Kidney epithelial cell (primary cell): ENCODE data around the gene PRPS1. TPM values are rescaled to one million over a fixed set of nuclear protein-coding genes. Genes with fewer than 3 reads are reported as not detected.
A peak's percentile ranks its signal among the peaks of the same experiment; 100 is the strongest.

Experiments used
- DNase-seq: peaks from one replicate; pipeline ENCODE4 v3.0.0-alpha.2; 2010; ENCODE audit warnings: low read depth
- H3K27me3 ChIP-seq: 2 replicates; pipeline ENCODE4 v1.6.0; 2011; ENCODE audit warnings: low read length; ENCODE audit not compliant: control insufficient read depth, insufficient read depth
- H3K36me3 ChIP-seq: 2 replicates; pipeline ENCODE4 v1.5.1; 2011; ENCODE audit warnings: low read length; ENCODE audit not compliant: control insufficient read depth, insufficient read depth
- H3K4me3 ChIP-seq: 2 replicates; pipeline ENCODE4 v1.5.1; 2011; ENCODE audit warnings: low read depth, mild to moderate bottlenecking, control low read depth, low read length
- CTCF ChIP-seq: IDR thresholded peaks from 2 replicates; pipeline ENCODE4 v1.5.1; 2011; ENCODE audit warnings: mild to moderate bottlenecking, moderate library complexity, low read length, control low read depth, inconsistent platforms; ENCODE audit not compliant: insufficient read depth, poor library complexity, severe bottlenecking
- total RNA-seq: library from RNA; depleted of rRNA; stranded (reverse); fragments of >200 nt; gene quantifications from 2 replicates; pipeline ENCODE4 v1.2.3, GENCODE V29; 2015

The PRPS1 gene
- total RNA-seq, 1 donor from 2014 or later = 22.4 TPM

DNA sequence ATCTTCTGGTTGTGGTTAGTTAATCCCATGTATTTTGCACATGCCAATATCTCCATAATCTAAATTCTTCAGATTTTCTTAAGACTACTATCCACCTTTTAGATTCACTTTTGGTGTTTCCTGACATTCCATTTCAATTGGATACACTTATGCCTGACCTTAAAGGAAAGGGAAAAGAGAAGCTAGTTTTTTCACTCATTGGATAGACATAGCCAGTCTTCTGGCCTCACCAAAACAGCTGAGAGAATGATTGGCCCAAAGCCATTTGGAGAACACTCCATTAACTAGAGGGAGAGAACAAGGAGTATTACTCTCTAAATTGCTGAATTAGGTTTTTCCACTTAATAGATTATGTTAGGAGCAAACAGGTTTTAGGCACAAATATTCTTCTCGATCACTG lies 4.0 kb downstream of the PRPS1 start:
- DNase-seq = no peak
- Histone ChIP-seq H3K36me3 (no peaks in the 10 kb centered on the region), H3K4me3 (no peak overlapping the region), H3K27me3 (no peaks in the 10 kb centered on the region)
- TF ChIP-seq CTCF = no peak

DNA sequence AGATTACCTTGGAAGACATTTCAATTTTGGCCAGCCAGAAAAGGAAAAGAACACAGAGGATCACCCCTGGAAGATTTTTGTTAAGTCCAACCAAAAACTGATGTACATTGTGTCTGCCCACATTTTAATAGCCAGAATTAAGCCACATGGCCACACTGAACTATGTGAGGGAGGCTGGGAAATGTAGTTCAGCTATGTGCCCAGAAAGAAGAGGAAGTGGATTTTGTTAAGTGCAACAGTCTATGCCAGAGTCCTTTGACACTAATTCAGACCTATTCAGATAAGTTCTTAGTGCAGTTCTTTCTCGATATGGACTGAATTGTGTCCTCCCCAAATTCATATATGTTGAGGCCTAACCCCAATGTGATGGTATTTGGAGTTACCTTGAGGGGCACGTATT lies 18.4 kb downstream of the PRPS1 start:
- no peak overlapping the region for H3K4me3 ChIP-seq
- TF ChIP-seq CTCF = no peak
- DNase-seq = no peak
- H3K27me3 ChIP-seq = no peaks in the 10 kb centered on the region
- H3K36me3 ChIP-seq = no peaks in the 10 kb centered on the region

GRCh38 chrX:107648332-107648731 lies 20.0 kb downstream of the PRPS1 start:
- no peak for TF ChIP-seq CTCF
- H3K36me3 ChIP-seq = no peaks in the 10 kb centered on the region
- no peak for DNase-seq
- H3K27me3 ChIP-seq = no peaks in the 10 kb centered on the region
- no peak overlapping the region for H3K4me3 ChIP-seq

DNA sequence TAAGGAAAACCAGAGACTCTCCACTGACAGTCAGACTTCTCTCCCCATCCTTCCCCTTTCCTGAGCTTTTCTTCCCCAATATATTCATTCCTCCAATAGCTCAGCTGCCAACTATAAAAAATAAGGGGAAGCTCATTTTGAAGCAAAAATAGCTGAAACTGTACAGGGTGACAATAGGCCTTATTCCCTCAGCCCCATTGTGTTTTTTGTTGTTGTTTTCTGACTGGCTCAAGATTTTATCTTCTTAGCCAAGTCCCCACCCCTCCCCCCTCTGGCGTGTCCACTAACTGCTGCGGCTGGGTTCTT lies 26.2 kb downstream of the PRPS1 start:
- no peak for DNase-seq
- H3K27me3 ChIP-seq = no peaks in the 10 kb centered on the region
- TF ChIP-seq CTCF = no peak
- no peaks in the 10 kb centered on the region for H3K36me3 ChIP-seq
- H3K4me3 ChIP-seq = no peak overlapping the region

- peak; percentile 68 for TF ChIP-seq CTCF
- DNase-seq = peak; percentile 78
- no peaks in the 10 kb centered on the region for H3K27me3 ChIP-seq
- no peaks in the 10 kb centered on the region for H3K36me3 ChIP-seq
- no peak overlapping the region for H3K4me3 ChIP-seq
These were observed 26.8 kb downstream of the PRPS1 start for GRCh38 chrX:107654872-107655761.

DNA sequence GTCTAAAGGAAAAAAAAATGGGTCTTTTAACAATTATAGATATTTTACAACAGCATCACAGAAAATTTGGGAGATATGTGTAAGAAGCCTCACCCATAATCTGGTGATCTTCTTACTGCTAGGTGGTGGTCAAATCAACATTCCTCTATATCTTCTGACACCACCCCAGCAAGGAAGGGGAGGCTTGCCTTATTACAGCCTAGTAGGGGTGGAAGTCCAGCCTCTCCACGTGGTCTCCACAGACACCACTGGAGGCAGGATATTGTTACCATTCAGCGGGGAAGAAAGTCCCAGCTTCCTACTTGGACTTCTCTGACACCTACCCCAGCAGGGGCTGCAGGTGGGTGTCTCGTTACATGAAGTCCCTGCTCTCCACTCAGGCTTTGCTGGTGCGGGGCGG lies 28.7 kb downstream of the PRPS1 start:
- no peak for DNase-seq
- Histone ChIP-seq H3K36me3 (no peaks in the 10 kb centered on the region), H3K27me3 (no peaks in the 10 kb centered on the region), H3K4me3 (no peak overlapping the region)
- TF ChIP-seq CTCF = no peak
